GM06990 (cell line): ENCODE data around the gene ZFP36.

Experiments
- DNase-seq: peaks from one replicate; pipeline ENCODE4 v3.0.0-alpha.2; 2011; ENCODE audit not compliant: insufficient read length; ENCODE audit errors: extremely low read depth
- H3K27me3 ChIP-seq: replicated peaks from 2 replicates; pipeline ENCODE4 v1.6.0; 2011; ENCODE audit warnings: low read length; ENCODE audit not compliant: control insufficient read depth, insufficient read depth
- H3K36me3 ChIP-seq: 2 replicates; pipeline ENCODE4 v1.5.1; 2011; ENCODE audit warnings: low read length; ENCODE audit not compliant: control insufficient read depth, insufficient read depth
- H3K4me3 ChIP-seq: replicated peaks from 2 replicates; pipeline ENCODE4 v1.5.1; 2011; ENCODE audit warnings: low read depth, mild to moderate bottlenecking, control low read depth, low read length
- TF ChIP-seq, protein P1 (sequence below): IDR thresholded peaks from 2 replicates; pipeline ENCODE4 v1.5.1; 2011; ENCODE audit warnings: low read length, control low read depth, mild to moderate bottlenecking, inconsistent platforms; ENCODE audit not compliant: insufficient read depth, poor library complexity, severe bottlenecking

ZFP36 gene

DNA sequence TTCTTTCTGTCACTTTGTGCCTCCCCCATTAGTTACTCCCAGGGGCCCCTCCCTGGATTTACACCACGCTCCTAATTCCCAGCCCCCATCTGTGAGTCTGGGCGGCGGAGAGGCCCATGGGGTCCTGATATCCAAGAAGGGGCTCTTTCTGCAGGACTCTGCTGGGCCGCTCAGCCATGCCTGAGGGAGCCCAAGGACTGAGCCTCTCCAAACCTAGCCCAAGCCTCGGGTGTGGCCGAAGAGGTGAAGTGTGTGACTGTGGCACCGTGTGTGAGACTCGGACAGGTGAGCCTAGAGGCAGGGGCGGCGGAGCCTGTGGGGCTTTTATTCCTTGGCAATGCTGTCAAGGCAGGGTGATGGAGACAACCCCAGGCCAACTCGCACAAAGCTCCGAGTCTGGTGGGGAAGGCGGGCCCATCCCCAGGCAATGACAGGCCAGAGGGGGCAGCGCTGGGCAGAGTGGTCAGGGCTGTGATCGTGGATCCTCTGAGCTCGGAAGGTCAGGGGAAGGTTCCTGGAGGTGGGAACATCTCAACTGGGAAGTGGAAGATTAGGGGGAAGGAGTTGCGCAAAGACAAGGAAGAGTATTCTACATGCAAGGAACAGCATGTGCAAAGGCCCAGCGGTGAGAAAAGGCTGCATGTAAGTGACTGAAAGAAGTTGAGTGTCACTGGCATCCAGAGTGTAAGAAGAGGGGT is 7.4 kb downstream of the ZFP36 start:
- DNase-seq, result no peak
- Histone ChIP-seq H3K36me3 (peaks cover 19% of the 10 kb centered on the region), H3K4me3 (peak overlapping the region; percentile 95), H3K27me3 (no peaks in the 10 kb centered on the region)
- TF ChIP-seq, protein P1, sequence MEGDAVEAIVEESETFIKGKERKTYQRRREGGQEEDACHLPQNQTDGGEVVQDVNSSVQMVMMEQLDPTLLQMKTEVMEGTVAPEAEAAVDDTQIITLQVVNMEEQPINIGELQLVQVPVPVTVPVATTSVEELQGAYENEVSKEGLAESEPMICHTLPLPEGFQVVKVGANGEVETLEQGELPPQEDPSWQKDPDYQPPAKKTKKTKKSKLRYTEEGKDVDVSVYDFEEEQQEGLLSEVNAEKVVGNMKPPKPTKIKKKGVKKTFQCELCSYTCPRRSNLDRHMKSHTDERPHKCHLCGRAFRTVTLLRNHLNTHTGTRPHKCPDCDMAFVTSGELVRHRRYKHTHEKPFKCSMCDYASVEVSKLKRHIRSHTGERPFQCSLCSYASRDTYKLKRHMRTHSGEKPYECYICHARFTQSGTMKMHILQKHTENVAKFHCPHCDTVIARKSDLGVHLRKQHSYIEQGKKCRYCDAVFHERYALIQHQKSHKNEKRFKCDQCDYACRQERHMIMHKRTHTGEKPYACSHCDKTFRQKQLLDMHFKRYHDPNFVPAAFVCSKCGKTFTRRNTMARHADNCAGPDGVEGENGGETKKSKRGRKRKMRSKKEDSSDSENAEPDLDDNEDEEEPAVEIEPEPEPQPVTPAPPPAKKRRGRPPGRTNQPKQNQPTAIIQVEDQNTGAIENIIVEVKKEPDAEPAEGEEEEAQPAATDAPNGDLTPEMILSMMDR, result peak; percentile 36

DNA sequence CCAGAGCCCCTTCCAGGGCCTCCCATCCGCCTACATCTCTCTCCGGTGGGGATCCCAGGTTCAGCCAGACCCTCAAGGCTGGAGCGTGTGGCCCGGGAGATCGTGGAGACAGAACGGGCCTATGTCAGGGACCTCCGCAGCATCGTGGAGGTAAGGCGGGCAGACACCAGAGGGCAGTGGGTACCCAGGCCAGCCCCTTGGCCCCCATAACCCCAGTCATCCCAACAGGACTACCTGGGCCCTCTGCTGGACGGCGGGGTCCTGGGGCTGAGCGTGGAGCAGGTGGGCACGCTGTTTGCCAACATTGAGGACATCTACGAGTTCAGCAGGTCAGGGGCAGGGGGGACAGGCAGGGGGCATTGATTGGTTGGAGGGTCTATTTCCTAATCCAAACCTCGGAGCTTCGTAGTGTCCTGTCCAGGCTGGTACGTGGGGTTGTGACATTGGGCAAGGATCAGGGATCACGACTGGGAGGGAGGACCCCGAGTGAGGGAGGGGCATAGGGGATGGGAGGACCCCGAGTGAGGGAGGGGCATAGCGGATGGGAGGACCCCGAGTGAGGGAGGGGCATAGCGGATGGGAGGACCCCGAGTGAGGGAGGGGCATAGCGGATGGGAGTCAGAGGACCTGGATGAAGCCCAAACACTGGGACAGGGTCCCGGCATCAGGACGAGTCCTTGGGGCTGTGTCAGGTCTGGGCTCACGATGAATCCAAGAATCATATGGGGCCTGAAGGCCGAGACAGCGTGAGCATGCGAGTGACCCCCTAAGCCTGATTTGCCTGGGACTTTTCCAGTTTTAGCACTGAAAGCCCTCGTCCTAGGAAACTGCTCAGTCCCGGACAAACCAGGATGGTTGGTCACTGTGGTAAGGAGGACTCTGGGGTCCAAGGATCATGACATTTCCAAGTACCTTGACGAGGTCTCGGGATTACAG is 8.7 kb downstream of the ZFP36 start:
- no peak for DNase-seq
- TF ChIP-seq, protein P1, result peak; percentile 1
- Histone ChIP-seq H3K36me3 (peaks cover 20% of the 10 kb centered on the region), H3K4me3 (no peak overlapping the region), H3K27me3 (no peaks in the 10 kb centered on the region)

DNA sequence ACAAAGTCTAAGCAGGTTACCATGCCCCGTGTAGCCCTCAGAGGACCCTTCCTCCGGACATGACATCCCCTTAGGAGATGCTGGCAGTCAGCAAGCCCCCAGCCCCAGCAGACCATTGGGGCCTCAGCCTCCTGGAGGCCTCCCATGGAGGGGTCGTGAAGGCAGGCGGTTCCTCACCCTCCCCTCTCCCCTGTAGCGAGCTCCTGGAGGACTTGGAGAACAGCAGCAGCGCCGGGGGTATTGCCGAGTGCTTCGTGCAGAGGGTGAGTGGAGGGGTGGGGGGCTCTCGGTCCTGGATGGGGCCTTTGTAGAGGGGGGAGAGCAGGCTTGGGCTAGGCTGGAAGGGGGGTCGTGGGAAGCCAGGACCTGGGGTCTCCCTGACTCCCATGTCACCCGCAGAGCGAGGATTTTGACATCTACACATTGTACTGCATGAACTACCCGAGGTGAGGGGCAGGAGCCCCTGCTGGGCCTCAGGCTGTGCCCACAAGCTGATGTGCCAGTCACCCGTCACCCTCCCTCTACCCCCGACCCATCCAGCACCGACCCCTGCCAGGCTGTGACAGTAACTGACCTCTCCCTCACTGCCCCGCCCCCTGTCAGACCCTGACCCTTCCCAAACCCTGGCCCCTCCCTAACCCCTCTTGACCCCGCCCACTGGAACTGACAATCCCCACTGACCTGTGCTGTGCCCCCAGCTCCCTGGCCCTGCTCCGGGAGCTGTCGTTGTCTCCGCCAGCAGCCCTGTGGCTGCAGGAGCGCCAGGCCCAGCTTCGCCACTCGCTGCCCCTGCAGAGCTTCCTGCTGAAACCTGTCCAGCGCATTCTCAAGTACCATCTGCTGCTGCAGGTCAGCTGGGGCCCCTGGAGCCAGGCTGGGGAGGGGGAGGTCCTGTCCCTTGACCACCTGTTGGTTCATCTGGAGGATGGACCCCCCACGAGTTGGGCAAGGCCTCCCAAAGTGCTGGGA is 9.8 kb downstream of the ZFP36 start:
- TF ChIP-seq, protein P1, result no peak
- Histone ChIP-seq H3K36me3 (peaks cover 24% of the 10 kb centered on the region), H3K27me3 (no peaks in the 10 kb centered on the region), H3K4me3 (no peak overlapping the region)
- DNase-seq, result no peak

DNA sequence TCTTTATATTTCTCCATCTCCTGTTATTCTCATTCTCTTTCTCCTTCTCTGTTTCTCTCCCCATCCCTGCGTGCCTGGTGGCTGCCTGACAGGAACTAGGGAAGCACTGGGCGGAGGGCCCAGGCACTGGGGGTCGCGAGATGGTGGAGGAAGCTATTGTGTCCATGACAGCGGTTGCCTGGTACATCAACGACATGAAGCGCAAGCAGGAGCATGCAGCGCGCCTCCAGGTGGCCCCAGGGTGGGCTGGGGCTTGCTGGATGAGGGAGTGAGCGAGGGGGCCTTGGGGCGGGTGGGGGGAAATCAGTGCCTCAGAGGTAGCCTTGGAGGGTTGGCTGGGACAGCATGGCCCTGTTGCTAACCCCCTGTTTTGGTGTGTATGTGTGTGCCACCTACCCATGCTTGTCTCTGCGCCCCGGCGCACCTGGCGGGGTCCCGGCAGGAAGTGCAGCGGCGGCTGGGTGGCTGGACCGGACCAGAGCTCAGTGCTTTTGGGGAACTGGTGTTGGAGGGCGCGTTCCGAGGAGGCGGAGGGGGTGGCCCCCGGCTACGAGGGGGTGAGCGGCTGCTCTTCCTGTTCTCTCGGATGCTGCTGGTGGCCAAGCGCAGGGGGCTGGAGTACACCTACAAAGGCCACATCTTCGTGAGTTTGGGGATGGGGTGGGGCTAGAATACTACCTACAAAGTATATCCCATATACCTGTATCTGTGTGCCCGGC is 11.0 kb downstream of the ZFP36 start:
- DNase-seq, result no peak
- Histone ChIP-seq H3K4me3 (no peak overlapping the region), H3K27me3 (no peaks in the 10 kb centered on the region), H3K36me3 (peaks cover 29% of the 10 kb centered on the region)
- TF ChIP-seq, protein P1, result no peak

DNA sequence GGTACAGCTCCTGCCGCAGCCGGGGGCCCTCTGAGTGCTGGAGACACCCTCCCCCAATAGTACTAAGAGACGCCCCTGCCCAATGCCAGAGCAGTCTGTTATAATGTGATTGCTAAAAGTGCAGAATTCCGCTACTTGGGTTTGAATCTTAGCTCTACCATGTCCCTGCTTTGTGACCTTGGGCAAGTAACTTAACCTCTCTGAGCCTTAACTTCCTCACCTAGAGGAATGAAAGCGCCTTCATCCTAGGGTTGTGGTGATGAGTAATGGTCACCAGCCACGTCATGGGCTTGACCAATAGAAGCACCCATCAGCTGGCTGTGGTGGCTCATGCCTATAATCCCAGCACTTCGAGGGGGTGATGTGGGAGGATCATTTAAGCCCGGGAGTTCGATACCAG is 12.4 kb downstream of the ZFP36 start:
- Histone ChIP-seq H3K36me3 (peaks cover 36% of the 10 kb centered on the region), H3K4me3 (no peak overlapping the region), H3K27me3 (no peaks in the 10 kb centered on the region)
- DNase-seq, result no peak
- TF ChIP-seq, protein P1, result no peak
